Raji (cell line): Measurements from ENCODE around the gene SPINK6.

Experiments used
- POLR2A ChIP-seq: IDR thresholded peaks from 2 replicates; pipeline ENCODE4 v1.6.1; 2011; ENCODE audit warnings: low read depth, low read length, control low read depth; ENCODE audit not compliant: insufficient read depth

Gene SPINK6

DNA sequence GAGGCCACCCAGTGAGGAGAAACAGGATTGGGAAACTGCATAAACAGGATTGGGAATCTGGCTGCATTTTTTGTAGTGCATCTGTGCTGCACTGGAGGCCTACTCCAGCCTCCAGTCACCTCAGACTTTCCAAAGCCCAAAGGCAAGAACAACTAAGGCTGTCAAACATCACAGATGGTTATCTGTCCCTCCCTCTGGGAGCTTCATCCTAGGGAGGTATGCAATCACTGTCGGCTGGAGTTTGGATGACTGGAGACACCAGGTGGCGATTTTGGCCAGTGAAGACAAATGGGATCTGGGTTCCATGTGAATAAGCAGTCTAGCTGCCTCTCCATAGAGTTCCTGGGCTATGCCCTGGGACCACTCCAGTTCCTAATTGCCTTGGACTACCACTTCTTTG is 56.4 kb downstream of the SPINK6 start:
- TF ChIP-seq POLR2A, result no peak

DNA sequence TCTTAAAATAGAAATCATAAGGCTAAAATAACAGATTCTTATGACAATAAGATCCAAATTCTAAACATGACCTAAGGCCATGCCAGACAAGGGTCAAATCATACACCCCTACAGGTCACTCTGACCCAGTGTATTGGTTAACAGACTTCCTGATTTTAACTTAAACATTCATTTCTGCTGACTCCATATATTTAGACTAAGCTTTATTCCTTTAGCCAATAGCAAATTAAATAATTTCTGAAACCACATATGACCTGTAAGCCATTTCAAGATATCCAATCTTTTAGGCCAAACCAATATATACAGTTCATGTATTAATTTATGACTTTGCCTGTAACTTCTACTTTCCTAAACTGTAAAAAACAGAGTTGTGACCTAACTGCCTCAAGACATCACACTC is 58.4 kb downstream of the SPINK6 start:
- no peak for TF ChIP-seq POLR2A
